ENCODE results near the gene DUSP23.

Gene DUSP23

DNA sequence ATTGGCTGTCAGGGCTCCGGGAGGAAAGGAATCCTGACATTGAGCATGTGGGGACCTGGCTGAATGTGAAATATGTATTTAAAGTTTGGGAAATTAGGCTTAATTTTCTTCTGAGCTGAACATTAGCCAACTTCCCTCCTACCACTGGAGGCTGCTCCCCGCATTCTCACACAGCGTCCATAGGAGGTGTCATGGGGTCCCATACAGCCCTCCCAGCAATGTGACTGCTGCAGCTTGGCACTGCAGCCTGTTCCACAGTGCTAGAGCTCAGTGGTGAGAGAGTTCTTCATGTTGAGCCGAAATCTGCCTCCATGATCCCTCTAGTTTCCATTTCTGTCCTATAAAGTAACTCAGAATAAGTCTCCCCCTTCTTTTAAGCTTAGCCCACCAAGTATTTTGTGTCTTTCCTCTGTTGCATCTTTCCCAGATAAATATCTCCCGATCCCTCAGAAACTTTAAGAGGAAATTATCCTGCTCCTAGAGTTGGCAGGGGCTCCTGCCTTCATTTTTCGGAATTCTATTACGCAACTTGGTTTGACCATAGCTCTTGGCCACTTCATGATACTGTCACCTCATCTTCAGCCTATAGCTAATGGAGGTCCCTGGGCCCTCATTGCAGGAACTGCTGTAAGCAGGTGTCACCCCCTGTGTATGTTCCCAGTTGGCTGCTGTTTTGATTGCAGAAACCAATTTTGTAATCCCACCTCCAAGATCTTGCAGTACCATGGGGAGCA lies 23.4 kb downstream of the DUSP23 start:
- Histone ChIP-seq H3K23ac (ENCODE audit: low read depth, low read length, poor library complexity) (no peak overlapping the region), H3K4me3 (ENCODE audit: low read length in 2 of 2) (no peak overlapping the region), H2AK5ac (ENCODE audit: low read depth, low read length) (no peak overlapping the region), H2AFZ (ENCODE audit: low read length) (no peak overlapping the region), H4K91ac (ENCODE audit: low read depth, low read length, poor library complexity) (no peak overlapping the region), H3K27ac (replicated peaks; ENCODE audit: low read length) (no peak overlapping the region), H4K8ac (ENCODE audit: low read depth, low read length) (no peak overlapping the region), H3K79me1 (ENCODE audit: low read depth, low read length) (no peaks in the 10 kb centered on the region), H3K27me3 (ENCODE audit: control insufficient read depth in 3 of 3, insufficient read depth in 3 of 3, low read depth in 1 of 3, low read length in 3 of 3) (peaks cover 0 to 29% (median 0%) of the 10 kb centered on the region in 3 experiments), H2BK5ac (ENCODE audit: low read length) (no peak overlapping the region), H3K9me3 (replicated peaks in 1 of 2; ENCODE audit: control insufficient read depth in 2 of 2, insufficient read depth in 1 of 2, low read depth in 1 of 2, low read length in 2 of 2) (no peaks in the 10 kb centered on the region), H3K9ac (ENCODE audit: low read depth, low read length, poor library complexity) (no peak overlapping the region), H2BK12ac (ENCODE audit: low read length) (no peak overlapping the region), H2BK120ac (ENCODE audit: low read depth, low read length) (no peak overlapping the region), H3K36me3 (replicated peaks in 1 of 2; ENCODE audit: control insufficient read depth in 2 of 2, insufficient read depth in 2 of 2, low read length in 2 of 2) (no peaks in the 10 kb centered on the region), H3K4me1 (ENCODE audit: control insufficient read depth in 2 of 2, insufficient read depth in 1 of 2, low read depth in 1 of 2, low read length in 2 of 2) (no peaks in the 10 kb centered on the region), H3K18ac (ENCODE audit: low read length) (no peak overlapping the region), H3K14ac (ENCODE audit: low read length) (no peak overlapping the region), H3K4me2 (ENCODE audit: insufficient read depth, low read length, poor library complexity, severe bottlenecking) (no peak overlapping the region), H2BK15ac (ENCODE audit: low read length) (no peak overlapping the region), H3K4ac (ENCODE audit: low read length) (no peak overlapping the region)
- no peak for DNase-seq (ENCODE audit: low spot score)
- no CpG with 5 or more reads among the region's 7 CpGs for WGBS, 2 donors (ENCODE audit: extremely low coverage in 2 of 2, insufficient read length in 2 of 2, insufficient replicate concordance in 1 of 2)

DNA sequence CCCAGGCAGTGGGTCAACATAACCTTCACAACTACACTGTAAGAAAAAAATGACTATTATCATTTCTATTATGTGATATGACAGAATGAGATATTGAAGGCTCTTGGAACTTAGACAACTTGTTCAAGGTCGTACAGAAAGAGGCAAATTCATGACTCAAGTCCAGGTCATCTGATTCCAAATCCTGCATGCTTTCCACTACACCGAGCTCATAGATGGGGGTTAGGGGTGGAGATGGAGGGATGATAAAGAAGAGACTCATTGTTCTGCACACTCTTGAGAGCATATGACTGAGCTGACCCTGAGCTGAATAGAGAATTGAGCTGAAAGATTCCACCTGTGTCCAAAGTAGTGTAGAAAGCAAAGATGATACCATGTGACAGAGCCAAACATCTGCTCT lies 24.2 kb downstream of the DUSP23 start:
- WGBS, 2 donors (ENCODE audit: extremely low coverage in 2 of 2, insufficient read length in 2 of 2, insufficient replicate concordance in 1 of 2), result no CpG with 5 or more reads among the region's 2 CpGs
- no peak overlapping the region for H4K8ac ChIP-seq (ENCODE audit: low read depth, low read length)
- H3K23ac ChIP-seq (ENCODE audit: low read depth, low read length, poor library complexity), result no peak overlapping the region
- H2BK5ac ChIP-seq (ENCODE audit: low read length), result no peak overlapping the region
- no peak overlapping the region for H3K4ac ChIP-seq (ENCODE audit: low read length)
- H3K9ac ChIP-seq (ENCODE audit: low read depth, low read length, poor library complexity), result no peak overlapping the region
- no peak overlapping the region for H2AFZ ChIP-seq (ENCODE audit: low read length)
- no peak overlapping the region for H3K4me3 ChIP-seq (ENCODE audit: low read length in 2 of 2)
- no peaks in the 10 kb centered on the region for H3K4me1 ChIP-seq (ENCODE audit: control insufficient read depth in 2 of 2, insufficient read depth in 1 of 2, low read depth in 1 of 2, low read length in 2 of 2)
- DNase-seq (ENCODE audit: low spot score), result no peak
- no peak overlapping the region for H4K91ac ChIP-seq (ENCODE audit: low read depth, low read length, poor library complexity)
- no peaks in the 10 kb centered on the region for H3K9me3 ChIP-seq (replicated peaks in 1 of 2; ENCODE audit: control insufficient read depth in 2 of 2, insufficient read depth in 1 of 2, low read depth in 1 of 2, low read length in 2 of 2)
- no peak overlapping the region for H3K14ac ChIP-seq (ENCODE audit: low read length)
- H3K4me2 ChIP-seq (ENCODE audit: insufficient read depth, low read length, poor library complexity, severe bottlenecking), result no peak overlapping the region
- H3K27ac ChIP-seq (replicated peaks; ENCODE audit: low read length), result no peak overlapping the region
- H2BK120ac ChIP-seq (ENCODE audit: low read depth, low read length), result no peak overlapping the region
- no peaks in the 10 kb centered on the region for H3K36me3 ChIP-seq (replicated peaks in 1 of 2; ENCODE audit: control insufficient read depth in 2 of 2, insufficient read depth in 2 of 2, low read length in 2 of 2)
- H3K27me3 ChIP-seq (ENCODE audit: control insufficient read depth in 3 of 3, insufficient read depth in 3 of 3, low read depth in 1 of 3, low read length in 3 of 3), result peaks cover 0 to 32% (median 0%) of the 10 kb centered on the region in 3 experiments
- H3K18ac ChIP-seq (ENCODE audit: low read length), result no peak overlapping the region
- no peak overlapping the region for H2AK5ac ChIP-seq (ENCODE audit: low read depth, low read length)
- peaks cover 3% of the 10 kb centered on the region for H3K79me1 ChIP-seq (ENCODE audit: low read depth, low read length)
- H2BK12ac ChIP-seq (ENCODE audit: low read length), result no peak overlapping the region
- no peak overlapping the region for H2BK15ac ChIP-seq (ENCODE audit: low read length)

DNA sequence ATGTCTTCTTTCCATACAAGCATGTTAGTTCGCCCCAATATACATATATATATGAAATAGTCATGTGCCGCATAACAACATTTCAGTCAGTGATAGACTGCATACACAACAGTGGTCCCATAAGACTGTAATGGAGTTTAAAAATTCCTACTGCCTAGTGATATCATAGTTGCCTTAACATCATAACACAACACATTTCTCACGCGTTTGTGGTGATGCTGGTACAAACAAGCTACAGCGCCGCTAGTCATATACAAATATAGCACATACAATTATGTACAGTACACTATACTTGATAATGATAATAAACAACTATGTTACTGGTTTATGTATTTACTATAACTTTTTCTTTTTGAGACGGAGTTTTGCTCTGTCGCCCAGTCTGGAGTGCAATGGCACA lies 35.2 kb downstream of the DUSP23 start:
- Histone ChIP-seq H3K9me3 (replicated peaks in 1 of 2; ENCODE audit: control insufficient read depth in 2 of 2, insufficient read depth in 1 of 2, low read depth in 1 of 2, low read length in 2 of 2) (no peaks in the 10 kb centered on the region), H2BK5ac (ENCODE audit: low read length) (no peak overlapping the region), H3K18ac (ENCODE audit: low read length) (no peak overlapping the region), H2AK5ac (ENCODE audit: low read depth, low read length) (no peak overlapping the region), H3K4me2 (ENCODE audit: insufficient read depth, low read length, poor library complexity, severe bottlenecking) (no peak overlapping the region), H3K27me3 (ENCODE audit: control insufficient read depth in 3 of 3, insufficient read depth in 3 of 3, low read depth in 1 of 3, low read length in 3 of 3) (peaks cover 0 to 15% (median 0%) of the 10 kb centered on the region in 3 experiments), H3K4me1 (ENCODE audit: control insufficient read depth in 2 of 2, insufficient read depth in 1 of 2, low read depth in 1 of 2, low read length in 2 of 2) (no peaks in the 10 kb centered on the region), H3K27ac (replicated peaks; ENCODE audit: low read length) (no peak overlapping the region), H4K91ac (ENCODE audit: low read depth, low read length, poor library complexity) (no peak overlapping the region), H3K23ac (ENCODE audit: low read depth, low read length, poor library complexity) (no peak overlapping the region), H3K4me3 (ENCODE audit: low read length in 2 of 2) (no peak overlapping the region), H4K8ac (ENCODE audit: low read depth, low read length) (no peak overlapping the region), H2AFZ (ENCODE audit: low read length) (no peak overlapping the region), H3K9ac (ENCODE audit: low read depth, low read length, poor library complexity) (no peak overlapping the region), H3K79me1 (ENCODE audit: low read depth, low read length) (no peaks in the 10 kb centered on the region), H2BK120ac (ENCODE audit: low read depth, low read length) (no peak overlapping the region), H3K14ac (ENCODE audit: low read length) (no peak overlapping the region), H2BK12ac (ENCODE audit: low read length) (no peak overlapping the region), H3K36me3 (replicated peaks in 1 of 2; ENCODE audit: control insufficient read depth in 2 of 2, insufficient read depth in 2 of 2, low read length in 2 of 2) (no peaks in the 10 kb centered on the region), H3K4ac (ENCODE audit: low read length) (no peak overlapping the region), H2BK15ac (ENCODE audit: low read length) (no peak overlapping the region)
- no CpG with 5 or more reads among the region's 8 CpGs for WGBS, 2 donors (ENCODE audit: extremely low coverage in 2 of 2, insufficient read length in 2 of 2, insufficient replicate concordance in 1 of 2)
- no peak for DNase-seq (ENCODE audit: low spot score)

- Histone ChIP-seq H3K9ac (ENCODE audit: low read depth, low read length, poor library complexity) (no peak overlapping the region), H4K8ac (ENCODE audit: low read depth, low read length) (no peak overlapping the region), H3K4me3 (ENCODE audit: low read length in 2 of 2) (no peak overlapping the region), H4K91ac (ENCODE audit: low read depth, low read length, poor library complexity) (no peak overlapping the region), H2AK5ac (ENCODE audit: low read depth, low read length) (no peak overlapping the region), H3K23ac (ENCODE audit: low read depth, low read length, poor library complexity) (no peak overlapping the region), H3K79me1 (ENCODE audit: low read depth, low read length) (no peaks in the 10 kb centered on the region), H3K27ac (replicated peaks; ENCODE audit: low read length) (no peak overlapping the region), H2AFZ (ENCODE audit: low read length) (no peak overlapping the region), H2BK12ac (ENCODE audit: low read length) (no peak overlapping the region), H3K4me2 (ENCODE audit: insufficient read depth, low read length, poor library complexity, severe bottlenecking) (no peak overlapping the region), H3K27me3 (ENCODE audit: control insufficient read depth in 3 of 3, insufficient read depth in 3 of 3, low read depth in 1 of 3, low read length in 3 of 3) (peaks cover 0 to 19% (median 0%) of the 10 kb centered on the region in 3 experiments), H2BK120ac (ENCODE audit: low read depth, low read length) (no peak overlapping the region), H3K4me1 (ENCODE audit: control insufficient read depth in 2 of 2, insufficient read depth in 1 of 2, low read depth in 1 of 2, low read length in 2 of 2) (no peaks in the 10 kb centered on the region), H3K36me3 (replicated peaks in 1 of 2; ENCODE audit: control insufficient read depth in 2 of 2, insufficient read depth in 2 of 2, low read length in 2 of 2) (no peaks in the 10 kb centered on the region), H2BK15ac (ENCODE audit: low read length) (no peak overlapping the region), H3K18ac (ENCODE audit: low read length) (no peak overlapping the region), H2BK5ac (ENCODE audit: low read length) (no peak overlapping the region), H3K9me3 (replicated peaks in 1 of 2; ENCODE audit: control insufficient read depth in 2 of 2, insufficient read depth in 1 of 2, low read depth in 1 of 2, low read length in 2 of 2) (no peaks in the 10 kb centered on the region), H3K14ac (ENCODE audit: low read length) (no peak overlapping the region), H3K4ac (ENCODE audit: low read length) (no peak overlapping the region)
- WGBS, 2 donors (ENCODE audit: extremely low coverage in 2 of 2, insufficient read length in 2 of 2, insufficient replicate concordance in 1 of 2), result no CpG with 5 or more reads among the region's 11 CpGs
- no peak for DNase-seq (ENCODE audit: low spot score)
Observed at GRCh38 chr1:159817276-159818041, 36.7 kb downstream of the DUSP23 start.
